Activated naive CD4-positive, alpha-beta T cell treated with anti-CD3 and anti-CD28 coated beads for 36 hours (primary cell): ENCODE results near the gene NEURL1B. TPM values are rescaled to one million over a fixed set of nuclear protein-coding genes. Genes with fewer than 3 reads are reported as not detected.
"Not testable (repeated sequence)": the region's sequence is repeated elsewhere in the genome, so short reads cannot be mapped to it uniquely, and the experiment has no call there.

Experiments
- CTCF ChIA-PET: fragments of 350-600 bp; sonication (Branson Sonifier 250); formaldehyde crosslinking; loops from one replicate; lab custom pipeline; 2021; ENCODE audit warnings: antibody characterized with exemption; lab: Charles Lee
- DNase-seq: peaks from one replicate; pipeline ENCODE4 v3.0.0-alpha.2; 2020
- H3K27ac Mint-ChIP-seq: one replicate; pipeline ENCODE4 v1.8.0; 2021; ENCODE audit warnings: mild to moderate bottlenecking, mixed read lengths
- H3K27me3 Mint-ChIP-seq: one replicate; pipeline ENCODE4 v1.8.0; 2021; ENCODE audit warnings: low read depth, mixed read lengths
- H3K36me3 Mint-ChIP-seq: one replicate; pipeline ENCODE4 v1.8.0; 2021; ENCODE audit warnings: low read depth, mixed read lengths
- H3K4me1 Mint-ChIP-seq: one replicate; pipeline ENCODE4 v1.8.0; 2021; ENCODE audit warnings: low read depth, mixed read lengths
- H3K4me3 Mint-ChIP-seq: one replicate; pipeline ENCODE4 v1.8.0; 2021; ENCODE audit warnings: mild to moderate bottlenecking, moderate library complexity, mixed read lengths
- H3K9me3 Mint-ChIP-seq: one replicate; pipeline ENCODE4 v1.8.0; 2021; ENCODE audit warnings: mixed read lengths
- intact Hi-C: fragments of 100-400 bp; cut with micrococcal nuclease; formaldehyde crosslinking; loops from one replicate; pipeline ENCODE4 v1.15.1; 2023
- total RNA-seq, 2 experiments: library from RNA; stranded (reverse); gene quantifications; one replicate each; pipeline ENCODE4 v1.2.3, GENCODE V29; 2021

The NEURL1B gene
- total RNA-seq, 2 experiments from 2014 or later = 0.57 to 0.64 TPM

DNA sequence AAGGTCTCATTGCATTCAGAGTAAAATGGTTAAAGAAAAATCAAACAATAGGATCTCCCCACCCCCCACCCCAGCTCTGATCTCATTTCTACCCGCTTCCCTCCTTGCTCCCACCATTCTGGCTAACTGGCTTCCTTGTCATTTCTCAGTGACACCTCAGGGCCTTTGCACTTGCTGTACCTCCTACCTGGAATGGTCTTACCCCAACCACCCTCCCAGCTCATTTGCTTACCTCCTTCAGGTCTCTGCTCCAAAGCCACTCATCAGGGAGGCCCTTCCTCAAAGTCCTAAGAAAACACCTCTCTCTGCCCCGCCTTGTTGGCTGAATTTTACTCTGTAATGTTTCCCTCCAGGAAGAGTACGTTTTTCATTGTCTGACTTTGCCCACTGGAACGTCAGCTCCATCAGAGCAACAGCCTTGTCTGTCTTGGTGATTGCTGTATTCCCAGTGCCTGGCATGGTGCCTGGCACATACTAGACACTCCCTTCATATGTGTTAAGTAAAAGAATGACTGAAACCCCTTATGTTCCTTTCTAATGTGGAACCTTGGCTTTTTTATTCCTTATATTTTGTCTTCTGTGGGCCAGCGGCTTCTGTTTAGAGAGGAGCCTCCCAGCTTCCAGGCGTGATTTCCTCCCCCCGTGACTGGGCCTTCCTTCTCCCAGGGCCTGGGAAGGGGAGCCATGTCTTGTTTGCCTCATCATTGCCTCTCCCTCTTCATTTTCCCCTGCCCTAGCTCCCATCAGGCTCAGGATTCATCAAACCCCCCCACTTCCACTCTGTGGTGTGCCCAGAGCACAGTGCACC is 26.9 kb downstream of the NEURL1B start:
- Mint-ChIP-seq H3K27ac (no peak overlapping the region), H3K4me1 (no peaks in the 10 kb centered on the region), H3K36me3 (no peaks in the 10 kb centered on the region), H3K4me3 (no peak overlapping the region), H3K27me3 (no peaks in the 10 kb centered on the region), H3K9me3 (no peaks in the 10 kb centered on the region)
- DNase-seq = no peak
- CTCF ChIA-PET = interaction anchor here (0.6 to 1.6 kb wide), 4 partner anchors 13 to 1646 kb away, joined by 3 to 4 read pairs (median 3); no protein-coding TSS in a partner anchor
- intact Hi-C loops = no loop called here

GRCh38 chr5:172668594-172669071 is 27.6 kb downstream of the NEURL1B start:
- CTCF ChIA-PET = interaction anchor here (1.5 to 1.6 kb wide), 2 partner anchors 12 to 29 kb away, joined by 3 to 4 read pairs; no protein-coding TSS in a partner anchor
- Mint-ChIP-seq H3K36me3 (no peaks in the 10 kb centered on the region), H3K4me3 (no peak overlapping the region), H3K27ac (no peak overlapping the region), H3K9me3 (no peaks in the 10 kb centered on the region), H3K27me3 (no peaks in the 10 kb centered on the region), H3K4me1 (no peaks in the 10 kb centered on the region)
- intact Hi-C loops = no loop called here
- DNase-seq = no peak

DNA sequence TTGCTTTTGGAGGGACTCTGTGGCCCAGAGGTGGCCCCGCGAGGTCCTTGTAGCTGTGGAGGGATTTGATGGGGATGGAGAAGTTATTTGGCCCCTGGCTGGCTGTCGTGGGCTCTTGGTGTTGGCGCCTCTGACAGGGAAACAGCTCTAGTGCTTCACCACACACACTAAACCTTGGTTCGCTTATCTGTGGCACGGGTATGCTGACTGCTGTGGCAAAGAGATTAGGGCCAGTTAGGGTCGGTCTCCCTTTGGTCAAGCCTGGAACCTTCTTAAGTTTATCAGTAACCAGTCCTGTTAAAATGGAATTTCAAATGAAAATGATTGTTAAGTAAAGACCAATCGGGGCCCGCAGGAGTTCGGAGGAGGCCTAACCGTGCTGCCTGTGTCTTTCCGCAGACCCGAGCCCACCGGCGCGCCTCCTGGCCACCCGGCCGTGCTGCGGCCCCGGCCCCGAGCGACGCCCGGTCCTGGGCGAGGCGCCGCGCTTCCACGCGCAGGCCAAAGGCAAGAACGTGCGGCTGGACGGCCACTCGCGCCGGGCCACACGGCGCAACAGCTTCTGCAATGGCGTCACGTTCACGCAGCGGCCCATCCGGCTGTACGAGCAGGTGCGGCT is 28.4 kb downstream of the NEURL1B start:
- no peaks in the 10 kb centered on the region for H3K36me3 Mint-ChIP-seq
- H3K4me1 Mint-ChIP-seq = no peaks in the 10 kb centered on the region
- CTCF ChIA-PET = no interaction called here
- H3K9me3 Mint-ChIP-seq = no peaks in the 10 kb centered on the region
- no peaks in the 10 kb centered on the region for H3K27me3 Mint-ChIP-seq
- H3K27ac Mint-ChIP-seq = no peak overlapping the region
- intact Hi-C loops = no loop called here
- H3K4me3 Mint-ChIP-seq = no peak overlapping the region
- DNase-seq = no peak

- Mint-ChIP-seq H3K36me3 (no peaks in the 10 kb centered on the region), H3K4me1 (no peaks in the 10 kb centered on the region), H3K9me3 (no peaks in the 10 kb centered on the region), H3K27me3 (no peaks in the 10 kb centered on the region), H3K4me3 (no peak overlapping the region), H3K27ac (no peak overlapping the region)
- CTCF ChIA-PET = no interaction called here
- DNase-seq = no peak
- intact Hi-C loops = no loop called here
Observed at GRCh38 chr5:172670005-172670402, 28.9 kb downstream of the NEURL1B start.

- no peaks in the 10 kb centered on the region for H3K27me3 Mint-ChIP-seq
- H3K4me1 Mint-ChIP-seq = no peaks in the 10 kb centered on the region
- no peak overlapping the region for H3K27ac Mint-ChIP-seq
- CTCF ChIA-PET = no interaction called here
- DNase-seq = no peak
- no peak overlapping the region for H3K4me3 Mint-ChIP-seq
- intact Hi-C loops = no loop called here
- H3K9me3 Mint-ChIP-seq = no peaks in the 10 kb centered on the region
- H3K36me3 Mint-ChIP-seq = no peaks in the 10 kb centered on the region
Observed at GRCh38 chr5:172670444-172670843, 29.4 kb downstream of the NEURL1B start.

DNA sequence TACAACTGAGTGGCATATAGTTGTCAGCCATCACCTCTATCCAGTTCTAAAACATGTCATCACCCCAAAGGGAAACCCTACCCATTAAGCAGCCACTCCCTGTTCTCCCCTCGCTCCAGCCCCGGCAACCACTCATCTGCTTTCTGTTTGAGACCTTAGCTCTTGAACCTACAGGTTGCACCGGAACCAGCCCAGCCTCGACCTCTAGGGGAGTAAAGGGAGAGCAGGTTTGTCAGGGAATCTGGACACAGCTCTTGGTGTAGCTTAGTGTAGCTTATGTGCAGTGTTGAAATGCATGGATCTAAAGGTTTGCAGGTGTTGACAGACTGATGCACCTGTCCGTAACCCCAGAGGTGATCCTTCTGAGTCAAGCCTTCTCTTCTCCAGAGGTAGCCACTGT is 30.0 kb downstream of the NEURL1B start:
- Mint-ChIP-seq H3K9me3 (no peaks in the 10 kb centered on the region), H3K4me3 (no peak overlapping the region)
- CTCF ChIA-PET = no interaction called here

GRCh38 chr5:172672681-172673080 is 31.6 kb downstream of the NEURL1B start:
- no peaks in the 10 kb centered on the region for H3K4me1 Mint-ChIP-seq
- no peaks in the 10 kb centered on the region for H3K9me3 Mint-ChIP-seq
- no peaks in the 10 kb centered on the region for H3K36me3 Mint-ChIP-seq
- intact Hi-C loops = no loop called here
- no peak overlapping the region for H3K27ac Mint-ChIP-seq
- H3K4me3 Mint-ChIP-seq = no peak overlapping the region
- H3K27me3 Mint-ChIP-seq = no peaks in the 10 kb centered on the region
- CTCF ChIA-PET = interaction anchor here (0.5 to 1.0 kb wide), 3 partner anchors 24 to 1277 kb away, joined by 3 read pairs; no protein-coding TSS in a partner anchor
- no peak for DNase-seq

More for the DNA sequence above, 30.0 kb downstream of the NEURL1B start:
- no peaks in the 10 kb centered on the region for H3K4me1 Mint-ChIP-seq
- H3K36me3 Mint-ChIP-seq = no peaks in the 10 kb centered on the region
- DNase-seq = no peak
- no peak overlapping the region for H3K27ac Mint-ChIP-seq
- H3K27me3 Mint-ChIP-seq = no peaks in the 10 kb centered on the region
- intact Hi-C loops = no loop called here

- CTCF ChIA-PET = interaction anchor here (1.2 kb wide), 1 partner anchor 23 kb away, joined by 3 read pairs; no protein-coding TSS in a partner anchor
Observed at GRCh38 chr5:172674155-172674554, 33.1 kb downstream of the NEURL1B start.

GRCh38 chr5:172676914-172677475 is 35.9 kb downstream of the NEURL1B start:
- no peak for DNase-seq
- Mint-ChIP-seq H3K4me3 (no peak overlapping the region), H3K27me3 (no peaks in the 10 kb centered on the region), H3K9me3 (no peaks in the 10 kb centered on the region), H3K36me3 (no peaks in the 10 kb centered on the region), H3K27ac (no peak overlapping the region), H3K4me1 (no peaks in the 10 kb centered on the region)
- intact Hi-C loops = no loop called here
- CTCF ChIA-PET = no interaction called here

More at GRCh38 chr5:172674155-172674554, 33.1 kb downstream of the NEURL1B start:
- intact Hi-C loops = no loop called here
- Mint-ChIP-seq H3K27me3 (no peaks in the 10 kb centered on the region), H3K9me3 (no peaks in the 10 kb centered on the region), H3K36me3 (no peaks in the 10 kb centered on the region), H3K4me3 (no peak overlapping the region), H3K27ac (no peak overlapping the region), H3K4me1 (no peaks in the 10 kb centered on the region)
- DNase-seq = no peak

GRCh38 chr5:172678362-172678874 is 37.4 kb downstream of the NEURL1B start:
- H3K9me3 Mint-ChIP-seq, H3K4me3 Mint-ChIP-seq, H3K27me3 Mint-ChIP-seq, H3K36me3 Mint-ChIP-seq, H3K4me1 Mint-ChIP-seq, H3K27ac Mint-ChIP-seq, CTCF ChIA-PET, intact Hi-C loops, DNase-seq: not testable (repeated sequence)

DNA sequence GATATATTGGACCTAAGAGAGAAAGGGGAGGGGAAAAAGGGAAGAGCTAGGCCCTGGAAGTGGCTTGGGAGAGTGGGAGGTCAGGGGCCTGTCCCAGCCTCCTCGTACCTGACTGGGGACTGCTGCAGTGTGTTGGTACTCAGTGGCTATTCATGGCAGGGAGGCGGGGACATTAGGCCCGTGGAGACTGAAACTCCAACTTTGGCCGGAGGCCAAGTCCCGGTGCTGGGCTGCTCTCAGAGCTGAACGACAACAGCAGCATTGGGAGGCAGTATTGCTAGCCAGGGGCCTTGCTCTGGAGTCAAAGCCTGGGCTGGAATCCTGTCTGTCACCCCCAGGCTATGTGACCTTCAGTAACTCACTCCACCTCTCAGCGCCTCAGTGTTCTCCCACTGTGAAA is 37.8 kb downstream of the NEURL1B start:
- DNase-seq = no peak

DNA sequence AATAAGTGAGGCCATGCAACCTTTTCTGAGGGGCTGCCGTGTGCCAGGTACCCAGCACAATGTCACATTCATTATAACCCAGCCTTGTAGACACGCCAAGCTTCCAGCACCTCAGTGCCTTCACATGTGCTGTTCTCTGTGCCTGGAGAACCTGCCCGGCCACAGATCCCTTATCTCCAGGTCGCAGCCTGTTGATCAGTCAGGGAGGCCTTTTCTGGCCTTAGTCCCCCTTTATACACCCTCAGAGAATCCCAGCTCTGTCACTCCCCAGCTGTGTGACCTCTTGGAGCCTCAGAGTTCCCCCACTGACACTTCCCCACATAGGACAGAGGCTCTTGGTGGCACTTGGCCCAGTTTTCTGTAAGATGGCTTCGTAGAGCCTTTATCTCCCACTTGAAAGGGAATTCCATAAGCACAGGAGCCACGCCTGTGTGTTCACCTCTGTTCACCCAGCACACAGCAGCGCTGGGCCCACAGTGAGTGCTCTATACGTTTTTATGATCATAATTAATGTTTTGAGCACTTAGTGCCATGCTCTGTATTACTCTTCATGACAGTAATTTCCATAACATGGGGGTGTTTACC is 38.7 kb downstream of the NEURL1B start:
- intact Hi-C loops = no loop called here
- no peaks in the 10 kb centered on the region for H3K9me3 Mint-ChIP-seq

More for the DNA sequence above, 37.8 kb downstream of the NEURL1B start:
- H3K4me3 Mint-ChIP-seq = no peak overlapping the region
- H3K27ac Mint-ChIP-seq = no peak overlapping the region
- intact Hi-C loops = no loop called here
- peaks cover 3% of the 10 kb centered on the region for H3K4me1 Mint-ChIP-seq
- no peaks in the 10 kb centered on the region for H3K36me3 Mint-ChIP-seq
- CTCF ChIA-PET = no interaction called here
- H3K9me3 Mint-ChIP-seq = no peaks in the 10 kb centered on the region
- H3K27me3 Mint-ChIP-seq = peaks cover 6% of the 10 kb centered on the region

More for the DNA sequence above, 38.7 kb downstream of the NEURL1B start:
- Mint-ChIP-seq H3K27me3 (peaks cover 6% of the 10 kb centered on the region), H3K27ac (no peak overlapping the region), H3K4me1 (peaks cover 3% of the 10 kb centered on the region), H3K4me3 (no peak overlapping the region), H3K36me3 (no peaks in the 10 kb centered on the region)
- CTCF ChIA-PET = no interaction called here
- no peak for DNase-seq
